HEK293 (cell line): ENCODE measurements around the gene TMEM176A.

ENCODE experiments used
- CTCF ChIA-PET: fragments of 350-600 bp; formaldehyde crosslinking; extraction: SDS; loops from one replicate; lab custom pipeline; 2021; ENCODE audit warnings: antibody characterized with exemption; lab: Yijun Ruan, JAX
- POLR2A ChIA-PET: fragments of 300-600 bp; formaldehyde crosslinking; extraction: SDS; loops from one replicate; lab custom pipeline; 2020; ENCODE audit warnings: antibody characterized with exemption, inconsistent platforms; lab: Yijun Ruan, JAX
- H3K27ac ChIP-seq: fragments of 200-500 bp; sonication (Bioruptor generic); 2 replicates; pipeline ENCODE4 v1.5.1; 2014; ENCODE audit warnings: low read depth, low read length, control low read depth, inconsistent platforms; ENCODE audit errors: extremely low read depth
- H3K36me3 ChIP-seq, 2 experiments: fragments of 200-500 bp in 1 of 2; sonication (Bioruptor generic) in 1 of 2; 1 replicate in 1 of 2; 2 replicates in 1 of 2; pipeline ENCODE4 v1.5.1; 2014 to 2017; ENCODE audit warnings: inconsistent platforms in 2 of 2, low read length in 2 of 2; ENCODE audit not compliant: control insufficient read depth in 2 of 2, insufficient read depth in 1 of 2
- H3K4me1 ChIP-seq: fragments of 200-500 bp; sonication (Bioruptor generic); 2 replicates; pipeline ENCODE4 v1.5.1; 2014; ENCODE audit warnings: mild to moderate bottlenecking, low read length, inconsistent platforms; ENCODE audit not compliant: control insufficient read depth, insufficient read depth
- H3K4me3 ChIP-seq: 2 replicates; pipeline ENCODE4 v1.5.1; 2011; ENCODE audit warnings: low read depth, mild to moderate bottlenecking, control low read depth, low read length, moderate library complexity
- H3K9me3 ChIP-seq: fragments of 200-500 bp; sonication (Bioruptor generic); 2 replicates; pipeline ENCODE4 v1.5.1; 2014; ENCODE audit warnings: low read depth, low read length, inconsistent platforms; ENCODE audit not compliant: control insufficient read depth, insufficient read depth
- GFI1B ChIP-seq: fragments of 450-650 bp; formaldehyde crosslinking; IDR thresholded peaks from 2 replicates; pipeline ENCODE4 v1.5.1; 2016; ENCODE audit warnings: missing biosample characterization, missing genetic modification characterization
- GLIS2 ChIP-seq: fragments of 450-650 bp; formaldehyde crosslinking; IDR thresholded peaks from 2 replicates; pipeline ENCODE4 v1.5.1; 2016; ENCODE audit warnings: missing biosample characterization, missing genetic modification characterization
- IKZF3 ChIP-seq: fragments of 450-650 bp; IDR thresholded peaks from 2 replicates; pipeline ENCODE4 v1.5.0; 2018; ENCODE audit warnings: missing biosample characterization, mild to moderate bottlenecking, missing genetic modification characterization, moderate library complexity
- KLF1 ChIP-seq: fragments of 450-650 bp; formaldehyde crosslinking; IDR thresholded peaks from 2 replicates; pipeline ENCODE4 v1.5.1; 2016; ENCODE audit warnings: missing biosample characterization, missing genetic modification characterization
- KLF7 ChIP-seq: fragments of 450-650 bp; formaldehyde crosslinking; IDR thresholded peaks from 2 replicates; pipeline ENCODE4 v1.5.1; 2016; ENCODE audit warnings: missing biosample characterization, missing genetic modification characterization, borderline replicate concordance
- OVOL3 ChIP-seq: fragments of 450-650 bp; formaldehyde crosslinking; IDR thresholded peaks from 2 replicates; pipeline ENCODE4 v1.5.1; 2016; ENCODE audit warnings: missing biosample characterization, missing genetic modification characterization
- SCRT2 ChIP-seq: fragments of 450-650 bp; formaldehyde crosslinking; IDR thresholded peaks from 2 replicates; pipeline ENCODE4 v1.5.1; 2016; ENCODE audit warnings: missing biosample characterization, missing genetic modification characterization
- TRIM28 ChIP-seq: IDR thresholded peaks from 2 replicates; pipeline ENCODE4 v1.6.1; 2011; ENCODE audit warnings: low read length, control low read depth, borderline replicate concordance
- ZEB2 ChIP-seq: fragments of 450-650 bp; formaldehyde crosslinking; IDR thresholded peaks from 2 replicates; pipeline ENCODE4 v1.5.1; 2016; ENCODE audit warnings: missing biosample characterization, missing genetic modification characterization
- ZFP37 ChIP-seq: fragments of 450-650 bp; formaldehyde crosslinking; IDR thresholded peaks from 2 replicates; pipeline ENCODE4 v1.5.1; 2016; ENCODE audit warnings: missing biosample characterization, missing genetic modification characterization
- ZNF112 ChIP-seq: fragments of 450-650 bp; formaldehyde crosslinking; IDR thresholded peaks from 2 replicates; pipeline ENCODE4 v1.5.0; 2017; ENCODE audit warnings: missing biosample characterization, missing genetic modification characterization
- ZNF114 ChIP-seq: fragments of 450-650 bp; formaldehyde crosslinking; IDR thresholded peaks from 2 replicates; pipeline ENCODE4 v1.5.0; 2017; ENCODE audit warnings: missing biosample characterization, missing genetic modification characterization
- ZNF133 ChIP-seq: fragments of 450-650 bp; formaldehyde crosslinking; IDR thresholded peaks from 2 replicates; pipeline ENCODE4 v1.5.1; 2016; ENCODE audit warnings: missing biosample characterization, missing genetic modification characterization
- ZNF155 ChIP-seq: fragments of 450-650 bp; formaldehyde crosslinking; IDR thresholded peaks from 2 replicates; pipeline ENCODE4 v1.5.1; 2016; ENCODE audit warnings: missing biosample characterization, missing genetic modification characterization
- ZNF16 ChIP-seq: fragments of 450-650 bp; formaldehyde crosslinking; IDR thresholded peaks from 2 replicates; pipeline ENCODE4 v1.5.1; 2016; ENCODE audit warnings: low read depth, missing biosample characterization, missing genetic modification characterization
- ZNF214 ChIP-seq: fragments of 450-650 bp; formaldehyde crosslinking; IDR thresholded peaks from 2 replicates; pipeline ENCODE4 v1.5.1; 2017; ENCODE audit warnings: missing biosample characterization, mild to moderate bottlenecking, missing genetic modification characterization, borderline replicate concordance
- ZNF416 ChIP-seq: fragments of 450-650 bp; formaldehyde crosslinking; IDR thresholded peaks from 2 replicates; pipeline ENCODE4 v1.5.1; 2016; ENCODE audit warnings: missing biosample characterization, missing genetic modification characterization
- ZNF433 ChIP-seq: fragments of 450-650 bp; formaldehyde crosslinking; IDR thresholded peaks from 2 replicates; pipeline ENCODE4 v1.5.1; 2016; ENCODE audit warnings: missing biosample characterization, missing genetic modification characterization, low read depth
- ZNF473 ChIP-seq: fragments of 450-650 bp; formaldehyde crosslinking; IDR thresholded peaks from 2 replicates; pipeline ENCODE4 v1.5.1; 2017; ENCODE audit warnings: missing biosample characterization, missing genetic modification characterization
- ZNF501 ChIP-seq: fragments of 450-650 bp; formaldehyde crosslinking; IDR thresholded peaks from 2 replicates; pipeline ENCODE4 v1.5.1; 2016; ENCODE audit warnings: missing biosample characterization, missing genetic modification characterization
- ZNF514 ChIP-seq: fragments of 450-650 bp; formaldehyde crosslinking; IDR thresholded peaks from 2 replicates; pipeline ENCODE4 v1.5.1; 2016; ENCODE audit warnings: missing biosample characterization, missing genetic modification characterization
- ZNF600 ChIP-seq: fragments of 450-650 bp; formaldehyde crosslinking; IDR thresholded peaks from 2 replicates; pipeline ENCODE4 v1.5.1; 2016; ENCODE audit warnings: missing biosample characterization, missing genetic modification characterization
- ZNF629 ChIP-seq: fragments of 450-650 bp; formaldehyde crosslinking; IDR thresholded peaks from 2 replicates; pipeline ENCODE4 v1.5.1; 2017; ENCODE audit warnings: missing biosample characterization, missing genetic modification characterization
- ZNF785 ChIP-seq: fragments of 450-650 bp; formaldehyde crosslinking; IDR thresholded peaks from 2 replicates; pipeline ENCODE4 v1.5.1; 2016; ENCODE audit warnings: missing biosample characterization, missing genetic modification characterization
- ZNF843 ChIP-seq: fragments of 450-650 bp; formaldehyde crosslinking; IDR thresholded peaks from 2 replicates; pipeline ENCODE4 v1.5.1; 2016; ENCODE audit warnings: missing biosample characterization, missing genetic modification characterization
- ZXDB ChIP-seq: fragments of 450-650 bp; formaldehyde crosslinking; IDR thresholded peaks from 2 replicates; pipeline ENCODE4 v1.5.1; 2016; ENCODE audit warnings: missing biosample characterization, missing genetic modification characterization
- TF ChIP-seq, protein P1 (sequence below): fragments of 450-650 bp; IDR thresholded peaks from 2 replicates; pipeline ENCODE4 v1.5.1; 2018; ENCODE audit warnings: missing biosample characterization, mild to moderate bottlenecking, missing genetic modification characterization
- TF ChIP-seq, protein P2 (sequence below): fragments of 450-650 bp; formaldehyde crosslinking; IDR thresholded peaks from 2 replicates; pipeline ENCODE4 v1.5.1; 2016; ENCODE audit warnings: missing biosample characterization, missing genetic modification characterization
- TF ChIP-seq, protein P3 (sequence below): fragments of 450-650 bp; formaldehyde crosslinking; IDR thresholded peaks from 2 replicates; pipeline ENCODE4 v1.5.1; 2016; ENCODE audit warnings: missing biosample characterization, missing genetic modification characterization

TMEM176A gene

GRCh38 chr7:150823043-150823442 is 22.5 kb downstream of the TMEM176A start:
- ChIA-PET CTCF (interaction anchor here (0.7 kb wide), 1 partner anchor 1159 kb away, joined by 3 read pairs; no protein-coding TSS in a partner anchor), POLR2A (no interaction called here)
- H3K4me3 ChIP-seq: no peak overlapping the region
- H3K36me3 ChIP-seq: no peaks in the 10 kb centered on the region
- H3K27ac ChIP-seq: no peak overlapping the region
- no peaks in the 10 kb centered on the region for H3K4me1 ChIP-seq
- no peaks in the 10 kb centered on the region for H3K9me3 ChIP-seq
- TF ChIP-seq ZNF133 (no peak), ZNF214 (tag by site-specific recombination) (no peak), ZNF155 (tag by site-specific recombination) (no peak), ZNF416 (no peak), ZNF114 (tag by site-specific recombination) (no peak), ZFP37 (tag by site-specific recombination) (no peak), KLF7 (tag by site-specific recombination) (no peak)

DNA sequence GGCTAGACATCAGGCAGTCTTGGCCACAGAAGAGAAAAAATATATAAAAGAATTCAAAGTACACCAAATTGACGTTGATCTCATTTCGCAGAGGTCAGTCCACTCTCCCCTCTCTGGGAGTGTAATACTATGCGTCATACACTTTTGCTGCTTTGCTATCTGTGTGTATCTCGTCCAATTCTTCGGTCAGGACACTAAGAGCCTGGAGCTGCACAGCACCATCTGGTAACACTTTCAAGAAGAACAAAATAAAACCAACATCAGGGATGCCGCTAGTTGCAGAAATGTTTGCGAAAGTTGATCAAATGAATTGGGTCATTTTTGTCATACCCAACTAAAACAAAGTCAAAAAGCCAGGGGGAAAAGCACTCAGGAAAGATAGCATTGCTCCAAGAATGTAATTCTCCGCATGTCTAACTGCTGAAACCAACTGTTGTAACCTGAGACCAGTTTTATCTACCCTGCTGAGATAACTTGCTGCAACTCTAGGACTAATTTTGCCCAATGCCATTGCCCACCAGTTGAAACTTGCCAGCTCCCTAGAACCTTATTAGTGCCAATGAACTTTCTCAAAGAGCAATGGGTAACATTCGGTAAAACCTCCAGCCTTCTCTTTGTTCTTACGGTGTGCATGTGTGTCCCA is 23.0 kb downstream of the TMEM176A start:
- Histone ChIP-seq H3K27ac (no peak overlapping the region), H3K4me1 (no peaks in the 10 kb centered on the region), H3K4me3 (no peak overlapping the region), H3K9me3 (no peaks in the 10 kb centered on the region), H3K36me3 (no peaks in the 10 kb centered on the region)
- POLR2A ChIA-PET: interaction anchor here (0.6 kb wide), 1 partner anchor 21 kb away, joined by 4 read pairs; no protein-coding TSS in a partner anchor
- CTCF ChIA-PET: interaction anchor here (0.6 to 1.6 kb wide), 4 partner anchors 9 to 1158 kb away, joined by 3 to 4 read pairs (median 3); no protein-coding TSS in a partner anchor
- TF ChIP-seq ZNF514 (tag by site-specific recombination) (no peak), SCRT2 (peak; percentile 24; the same call in 1 of the 2 replicates), ZNF600 (tag by site-specific recombination) (0 out of 2 replicates have a peak, but pooled peaks have one; percentile 11), KLF1 (tag by site-specific recombination) (0 out of 2 replicates have a peak, but pooled peaks have one; percentile 9), ZNF155 (tag by site-specific recombination) (no peak), ZXDB (tag by site-specific recombination) (peak; percentile 30; the same call in 1 of the 2 replicates), ZNF16 (no peak), TRIM28 (peak; percentile 95), ZNF629 (tag by site-specific recombination) (0 out of 2 replicates have a peak, but pooled peaks have one; percentile 39), ZEB2 (tag by site-specific recombination) (no peak), GFI1B (tag by site-specific recombination) (no peak), ZNF112 (tag by site-specific recombination) (no peak), IKZF3 (tag by site-specific recombination) (peak; percentile 58; the same call in 1 of the 2 replicates), GLIS2 (no peak), ZNF433 (tag by site-specific recombination) (no peak), ZNF843 (tag by site-specific recombination) (peak; percentile 41; the same call in 1 of the 2 replicates), OVOL3 (tag by site-specific recombination) (no peak), ZNF785 (tag by site-specific recombination) (no peak), ZNF473 (tag by site-specific recombination) (no peak), ZNF501 (tag by site-specific recombination) (0 out of 2 replicates have a peak, but pooled peaks have one; percentile 53)
- TF ChIP-seq, protein P1, sequence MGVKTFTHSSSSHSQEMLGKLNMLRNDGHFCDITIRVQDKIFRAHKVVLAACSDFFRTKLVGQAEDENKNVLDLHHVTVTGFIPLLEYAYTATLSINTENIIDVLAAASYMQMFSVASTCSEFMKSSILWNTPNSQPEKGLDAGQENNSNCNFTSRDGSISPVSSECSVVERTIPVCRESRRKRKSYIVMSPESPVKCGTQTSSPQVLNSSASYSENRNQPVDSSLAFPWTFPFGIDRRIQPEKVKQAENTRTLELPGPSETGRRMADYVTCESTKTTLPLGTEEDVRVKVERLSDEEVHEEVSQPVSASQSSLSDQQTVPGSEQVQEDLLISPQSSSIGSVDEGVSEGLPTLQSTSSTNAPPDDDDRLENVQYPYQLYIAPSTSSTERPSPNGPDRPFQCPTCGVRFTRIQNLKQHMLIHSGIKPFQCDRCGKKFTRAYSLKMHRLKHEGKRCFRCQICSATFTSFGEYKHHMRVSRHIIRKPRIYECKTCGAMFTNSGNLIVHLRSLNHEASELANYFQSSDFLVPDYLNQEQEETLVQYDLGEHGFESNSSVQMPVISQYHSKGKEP: peak; percentile 25; the same call in 1 of the 2 replicates
- TF ChIP-seq, protein P2, sequence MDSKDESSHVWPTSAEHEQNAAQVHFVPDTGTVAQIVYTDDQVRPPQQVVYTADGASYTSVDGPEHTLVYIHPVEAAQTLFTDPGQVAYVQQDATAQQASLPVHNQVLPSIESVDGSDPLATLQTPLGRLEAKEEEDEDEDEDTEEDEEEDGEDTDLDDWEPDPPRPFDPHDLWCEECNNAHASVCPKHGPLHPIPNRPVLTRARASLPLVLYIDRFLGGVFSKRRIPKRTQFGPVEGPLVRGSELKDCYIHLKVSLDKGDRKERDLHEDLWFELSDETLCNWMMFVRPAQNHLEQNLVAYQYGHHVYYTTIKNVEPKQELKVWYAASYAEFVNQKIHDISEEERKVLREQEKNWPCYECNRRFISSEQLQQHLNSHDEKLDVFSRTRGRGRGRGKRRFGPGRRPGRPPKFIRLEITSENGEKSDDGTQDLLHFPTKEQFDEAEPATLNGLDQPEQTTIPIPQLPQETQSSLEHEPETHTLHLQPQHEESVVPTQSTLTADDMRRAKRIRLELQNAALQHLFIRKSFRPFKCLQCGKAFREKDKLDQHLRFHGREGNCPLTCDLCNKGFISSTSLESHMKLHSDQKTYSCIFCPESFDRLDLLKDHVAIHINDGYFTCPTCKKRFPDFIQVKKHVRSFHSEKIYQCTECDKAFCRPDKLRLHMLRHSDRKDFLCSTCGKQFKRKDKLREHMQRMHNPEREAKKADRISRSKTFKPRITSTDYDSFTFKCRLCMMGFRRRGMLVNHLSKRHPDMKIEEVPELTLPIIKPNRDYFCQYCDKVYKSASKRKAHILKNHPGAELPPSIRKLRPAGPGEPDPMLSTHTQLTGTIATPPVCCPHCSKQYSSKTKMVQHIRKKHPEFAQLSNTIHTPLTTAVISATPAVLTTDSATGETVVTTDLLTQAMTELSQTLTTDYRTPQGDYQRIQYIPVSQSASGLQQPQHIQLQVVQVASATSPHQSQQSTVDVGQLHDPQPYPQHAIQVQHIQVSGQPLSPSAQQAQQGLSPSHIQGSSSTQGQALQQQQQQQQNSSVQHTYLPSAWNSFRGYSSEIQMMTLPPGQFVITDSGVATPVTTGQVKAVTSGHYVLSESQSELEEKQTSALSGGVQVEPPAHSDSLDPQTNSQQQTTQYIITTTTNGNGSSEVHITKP: peak; percentile 82
- TF ChIP-seq, protein P3, sequence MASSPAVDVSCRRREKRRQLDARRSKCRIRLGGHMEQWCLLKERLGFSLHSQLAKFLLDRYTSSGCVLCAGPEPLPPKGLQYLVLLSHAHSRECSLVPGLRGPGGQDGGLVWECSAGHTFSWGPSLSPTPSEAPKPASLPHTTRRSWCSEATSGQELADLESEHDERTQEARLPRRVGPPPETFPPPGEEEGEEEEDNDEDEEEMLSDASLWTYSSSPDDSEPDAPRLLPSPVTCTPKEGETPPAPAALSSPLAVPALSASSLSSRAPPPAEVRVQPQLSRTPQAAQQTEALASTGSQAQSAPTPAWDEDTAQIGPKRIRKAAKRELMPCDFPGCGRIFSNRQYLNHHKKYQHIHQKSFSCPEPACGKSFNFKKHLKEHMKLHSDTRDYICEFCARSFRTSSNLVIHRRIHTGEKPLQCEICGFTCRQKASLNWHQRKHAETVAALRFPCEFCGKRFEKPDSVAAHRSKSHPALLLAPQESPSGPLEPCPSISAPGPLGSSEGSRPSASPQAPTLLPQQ (tag by site-specific recombination): peak; percentile 63; the same call in 1 of the 2 replicates
